Measurements from ENCODE around the gene AAMDC.
"Not testable (repeated sequence)": the region's sequence is repeated elsewhere in the genome, so short reads cannot be mapped to it uniquely, and the experiment has no call there.

Gene AAMDC

GRCh38 chr11:77878247-77878646 is 57.3 kb downstream of the AAMDC start:
- not testable (repeated sequence) for H3K4me3 ChIP-seq (ENCODE audit: low read length in 2 of 2); H4K8ac ChIP-seq (ENCODE audit: low read depth, low read length); H3K23ac ChIP-seq (ENCODE audit: low read depth, low read length, poor library complexity); H3K27ac ChIP-seq (replicated peaks; ENCODE audit: low read length); H2AFZ ChIP-seq (ENCODE audit: low read length); H2BK12ac ChIP-seq (ENCODE audit: low read length); H3K9ac ChIP-seq (ENCODE audit: low read depth, low read length, poor library complexity); H3K79me1 ChIP-seq (ENCODE audit: low read depth, low read length); H2BK5ac ChIP-seq (ENCODE audit: low read length); H3K4me1 ChIP-seq (ENCODE audit: control insufficient read depth in 2 of 2, insufficient read depth in 1 of 2, low read depth in 1 of 2, low read length in 2 of 2); H3K27me3 ChIP-seq (ENCODE audit: control insufficient read depth in 3 of 3, insufficient read depth in 3 of 3, low read depth in 1 of 3, low read length in 3 of 3); H2BK120ac ChIP-seq (ENCODE audit: low read depth, low read length); DNase-seq (ENCODE audit: low spot score); H4K91ac ChIP-seq (ENCODE audit: low read depth, low read length, poor library complexity); H2AK5ac ChIP-seq (ENCODE audit: low read depth, low read length); H2BK15ac ChIP-seq (ENCODE audit: low read length); H3K14ac ChIP-seq (ENCODE audit: low read length); H3K4ac ChIP-seq (ENCODE audit: low read length); H3K18ac ChIP-seq (ENCODE audit: low read length); H3K9me3 ChIP-seq (replicated peaks in 1 of 2; ENCODE audit: control insufficient read depth in 2 of 2, insufficient read depth in 1 of 2, low read depth in 1 of 2, low read length in 2 of 2); H3K4me2 ChIP-seq (ENCODE audit: insufficient read depth, low read length, poor library complexity, severe bottlenecking)
- peaks cover 19 to 90% of the 10 kb centered on the region in 2 donors for H3K36me3 ChIP-seq (replicated peaks in 1 of 2; ENCODE audit: control insufficient read depth in 2 of 2, insufficient read depth in 2 of 2, low read length in 2 of 2)
- WGBS, 2 donors (ENCODE audit: extremely low coverage in 2 of 2, insufficient read length in 2 of 2, insufficient replicate concordance in 1 of 2) = no CpG with 5 or more reads among the region's 4 CpGs

- no peak overlapping the region for H2AK5ac ChIP-seq (ENCODE audit: low read depth, low read length)
- no peak overlapping the region for H2BK5ac ChIP-seq (ENCODE audit: low read length)
- peaks cover 20 to 94% of the 10 kb centered on the region in 2 donors for H3K36me3 ChIP-seq (replicated peaks in 1 of 2; ENCODE audit: control insufficient read depth in 2 of 2, insufficient read depth in 2 of 2, low read length in 2 of 2)
- no peaks in the 10 kb centered on the region for H3K4me1 ChIP-seq (ENCODE audit: control insufficient read depth in 2 of 2, insufficient read depth in 1 of 2, low read depth in 1 of 2, low read length in 2 of 2)
- WGBS, 2 donors (ENCODE audit: extremely low coverage in 2 of 2, insufficient read length in 2 of 2, insufficient replicate concordance in 1 of 2) = no CpG with 5 or more reads among the region's 3 CpGs
- no peak overlapping the region for H3K4me3 ChIP-seq (ENCODE audit: low read length in 2 of 2)
- no peak overlapping the region for H3K9ac ChIP-seq (ENCODE audit: low read depth, low read length, poor library complexity)
- no peaks in the 10 kb centered on the region for H3K9me3 ChIP-seq (replicated peaks in 1 of 2; ENCODE audit: control insufficient read depth in 2 of 2, insufficient read depth in 1 of 2, low read depth in 1 of 2, low read length in 2 of 2)
- H2BK12ac ChIP-seq (ENCODE audit: low read length) = no peak overlapping the region
- H3K14ac ChIP-seq (ENCODE audit: low read length) = no peak overlapping the region
- H4K8ac ChIP-seq (ENCODE audit: low read depth, low read length) = no peak overlapping the region
- H3K27ac ChIP-seq (replicated peaks; ENCODE audit: low read length) = no peak overlapping the region
- no peak for DNase-seq (ENCODE audit: low spot score)
- H2BK120ac ChIP-seq (ENCODE audit: low read depth, low read length) = no peak overlapping the region
- H2BK15ac ChIP-seq (ENCODE audit: low read length) = no peak overlapping the region
- no peak overlapping the region for H2AFZ ChIP-seq (ENCODE audit: low read length)
- no peaks in the 10 kb centered on the region for H3K27me3 ChIP-seq (ENCODE audit: control insufficient read depth in 3 of 3, insufficient read depth in 3 of 3, low read depth in 1 of 3, low read length in 3 of 3)
- H3K4me2 ChIP-seq (ENCODE audit: insufficient read depth, low read length, poor library complexity, severe bottlenecking) = no peak overlapping the region
- H3K79me1 ChIP-seq (ENCODE audit: low read depth, low read length) = no peaks in the 10 kb centered on the region
- H4K91ac ChIP-seq (ENCODE audit: low read depth, low read length, poor library complexity) = no peak overlapping the region
- H3K18ac ChIP-seq (ENCODE audit: low read length) = no peak overlapping the region
- H3K23ac ChIP-seq (ENCODE audit: low read depth, low read length, poor library complexity) = no peak overlapping the region
- no peak overlapping the region for H3K4ac ChIP-seq (ENCODE audit: low read length)
These were observed 58.3 kb downstream of the AAMDC start for GRCh38 chr11:77879218-77879617.

GRCh38 chr11:77882396-77882795 is 61.5 kb downstream of the AAMDC start:
- no peak overlapping the region for H3K4me3 ChIP-seq (ENCODE audit: low read length in 2 of 2)
- H2BK5ac ChIP-seq (ENCODE audit: low read length) = no peak overlapping the region
- H3K14ac ChIP-seq (ENCODE audit: low read length) = no peak overlapping the region
- no peak overlapping the region for H4K8ac ChIP-seq (ENCODE audit: low read depth, low read length)
- H3K27ac ChIP-seq (replicated peaks; ENCODE audit: low read length) = no peak overlapping the region
- no peaks in the 10 kb centered on the region for H3K4me1 ChIP-seq (ENCODE audit: control insufficient read depth in 2 of 2, insufficient read depth in 1 of 2, low read depth in 1 of 2, low read length in 2 of 2)
- no peak overlapping the region for H3K18ac ChIP-seq (ENCODE audit: low read length)
- H3K4ac ChIP-seq (ENCODE audit: low read length) = no peak overlapping the region
- H3K27me3 ChIP-seq (ENCODE audit: control insufficient read depth in 3 of 3, insufficient read depth in 3 of 3, low read depth in 1 of 3, low read length in 3 of 3) = no peaks in the 10 kb centered on the region
- no peak overlapping the region for H2BK15ac ChIP-seq (ENCODE audit: low read length)
- peaks cover 12 to 82% of the 10 kb centered on the region in 2 donors for H3K36me3 ChIP-seq (replicated peaks in 1 of 2; ENCODE audit: control insufficient read depth in 2 of 2, insufficient read depth in 2 of 2, low read length in 2 of 2)
- no peak overlapping the region for H2BK120ac ChIP-seq (ENCODE audit: low read depth, low read length)
- DNase-seq (ENCODE audit: low spot score) = no peak
- no peaks in the 10 kb centered on the region for H3K79me1 ChIP-seq (ENCODE audit: low read depth, low read length)
- no peak overlapping the region for H3K4me2 ChIP-seq (ENCODE audit: insufficient read depth, low read length, poor library complexity, severe bottlenecking)
- H2AFZ ChIP-seq (ENCODE audit: low read length) = no peak overlapping the region
- no peak overlapping the region for H2AK5ac ChIP-seq (ENCODE audit: low read depth, low read length)
- no peak overlapping the region for H2BK12ac ChIP-seq (ENCODE audit: low read length)
- no peaks in the 10 kb centered on the region for H3K9me3 ChIP-seq (replicated peaks in 1 of 2; ENCODE audit: control insufficient read depth in 2 of 2, insufficient read depth in 1 of 2, low read depth in 1 of 2, low read length in 2 of 2)
- WGBS, 2 donors (ENCODE audit: extremely low coverage in 2 of 2, insufficient read length in 2 of 2, insufficient replicate concordance in 1 of 2) = no CpG with 5 or more reads among the region's 3 CpGs
- H3K23ac ChIP-seq (ENCODE audit: low read depth, low read length, poor library complexity) = no peak overlapping the region
- no peak overlapping the region for H3K9ac ChIP-seq (ENCODE audit: low read depth, low read length, poor library complexity)
- H4K91ac ChIP-seq (ENCODE audit: low read depth, low read length, poor library complexity) = no peak overlapping the region

GRCh38 chr11:77883775-77884174 is 62.8 kb downstream of the AAMDC start:
- no peak overlapping the region for H3K9ac ChIP-seq (ENCODE audit: low read depth, low read length, poor library complexity)
- H4K91ac ChIP-seq (ENCODE audit: low read depth, low read length, poor library complexity) = no peak overlapping the region
- peaks cover 12 to 70% of the 10 kb centered on the region in 2 donors for H3K36me3 ChIP-seq (replicated peaks in 1 of 2; ENCODE audit: control insufficient read depth in 2 of 2, insufficient read depth in 2 of 2, low read length in 2 of 2)
- H3K18ac ChIP-seq (ENCODE audit: low read length) = no peak overlapping the region
- H3K27ac ChIP-seq (replicated peaks; ENCODE audit: low read length) = no peak overlapping the region
- H3K9me3 ChIP-seq (replicated peaks in 1 of 2; ENCODE audit: control insufficient read depth in 2 of 2, insufficient read depth in 1 of 2, low read depth in 1 of 2, low read length in 2 of 2) = no peaks in the 10 kb centered on the region
- H3K79me1 ChIP-seq (ENCODE audit: low read depth, low read length) = no peaks in the 10 kb centered on the region
- no peak overlapping the region for H3K4ac ChIP-seq (ENCODE audit: low read length)
- no peak overlapping the region for H3K4me3 ChIP-seq (ENCODE audit: low read length in 2 of 2)
- WGBS, 2 donors (ENCODE audit: extremely low coverage in 2 of 2, insufficient read length in 2 of 2, insufficient replicate concordance in 1 of 2) = no CpG with 5 or more reads among the region's 5 CpGs
- H2BK120ac ChIP-seq (ENCODE audit: low read depth, low read length) = no peak overlapping the region
- no peak overlapping the region for H2BK5ac ChIP-seq (ENCODE audit: low read length)
- no peak overlapping the region for H3K14ac ChIP-seq (ENCODE audit: low read length)
- H4K8ac ChIP-seq (ENCODE audit: low read depth, low read length) = no peak overlapping the region
- H3K4me1 ChIP-seq (ENCODE audit: control insufficient read depth in 2 of 2, insufficient read depth in 1 of 2, low read depth in 1 of 2, low read length in 2 of 2) = no peaks in the 10 kb centered on the region
- no peak overlapping the region for H3K23ac ChIP-seq (ENCODE audit: low read depth, low read length, poor library complexity)
- no peak overlapping the region for H2AFZ ChIP-seq (ENCODE audit: low read length)
- DNase-seq (ENCODE audit: low spot score) = no peak
- H2BK15ac ChIP-seq (ENCODE audit: low read length) = no peak overlapping the region
- H2AK5ac ChIP-seq (ENCODE audit: low read depth, low read length) = no peak overlapping the region
- H3K4me2 ChIP-seq (ENCODE audit: insufficient read depth, low read length, poor library complexity, severe bottlenecking) = no peak overlapping the region
- H2BK12ac ChIP-seq (ENCODE audit: low read length) = no peak overlapping the region
- no peaks in the 10 kb centered on the region for H3K27me3 ChIP-seq (ENCODE audit: control insufficient read depth in 3 of 3, insufficient read depth in 3 of 3, low read depth in 1 of 3, low read length in 3 of 3)

Data from neuronal stem cell (in vitro differentiated cells).